ENCODE data around the gene ACAN.

The ACAN gene

DNA sequence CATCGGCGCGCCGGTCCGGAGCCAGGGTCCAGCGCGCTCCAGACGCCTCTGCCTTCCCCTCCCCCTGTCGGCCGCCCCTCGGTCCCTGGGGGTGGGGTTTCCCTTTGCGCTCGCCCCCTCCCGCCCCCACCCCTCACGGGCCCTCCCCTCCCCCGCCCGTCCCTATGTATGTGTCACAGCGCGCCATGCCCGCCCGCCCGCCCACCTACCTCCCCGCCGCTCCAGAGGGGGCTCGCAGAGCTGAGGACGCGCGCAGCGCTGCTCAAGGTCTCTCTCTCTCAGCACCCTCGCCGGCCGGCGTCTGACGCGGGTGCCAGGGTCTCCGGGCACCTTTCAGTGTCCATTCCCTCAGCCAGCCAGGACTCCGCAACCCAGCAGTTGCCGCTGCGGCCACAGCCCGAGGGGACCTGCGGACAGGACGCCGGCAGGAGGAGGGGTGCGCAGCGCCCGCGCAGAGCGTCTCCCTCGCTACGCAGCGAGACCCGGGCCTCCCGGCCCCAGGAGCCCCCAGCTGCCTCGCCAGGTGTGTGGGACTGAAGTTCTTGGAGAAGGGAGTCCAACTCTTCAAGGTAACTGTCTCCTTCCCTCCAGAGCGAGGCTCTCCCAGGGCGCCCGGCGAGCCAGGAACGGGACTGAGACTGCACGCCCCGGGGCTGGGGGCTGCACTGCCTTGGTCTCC, at the start of gene ACAN:
Gene ACAN (plus strand): TSS at position 196 of the 679 bp plus-strand sequence. CDS start 32,771 bp downstream, outside the sequence.
- DNase-seq = no peak

DNA sequence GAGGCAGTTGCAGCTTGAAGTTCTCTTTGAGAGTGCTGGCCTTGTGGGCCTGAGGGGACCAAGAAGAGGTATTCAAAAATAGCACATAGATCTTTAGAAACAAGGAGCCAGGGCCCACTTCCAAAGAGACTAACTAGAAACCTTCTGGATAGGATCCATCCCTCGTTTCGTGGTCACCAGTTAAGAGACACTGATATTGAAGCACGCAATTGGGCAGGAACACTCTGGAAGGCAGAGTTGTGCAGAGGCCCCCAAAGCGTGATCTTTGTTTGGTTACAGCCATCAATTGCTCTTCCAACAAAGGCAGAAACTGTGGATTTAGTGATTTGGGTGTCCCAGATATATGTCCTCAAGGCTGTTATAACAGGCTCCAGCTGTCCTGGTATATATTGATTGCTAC, 46.7 kb upstream of the ACAN start:
- DNase-seq = no peak

DNA sequence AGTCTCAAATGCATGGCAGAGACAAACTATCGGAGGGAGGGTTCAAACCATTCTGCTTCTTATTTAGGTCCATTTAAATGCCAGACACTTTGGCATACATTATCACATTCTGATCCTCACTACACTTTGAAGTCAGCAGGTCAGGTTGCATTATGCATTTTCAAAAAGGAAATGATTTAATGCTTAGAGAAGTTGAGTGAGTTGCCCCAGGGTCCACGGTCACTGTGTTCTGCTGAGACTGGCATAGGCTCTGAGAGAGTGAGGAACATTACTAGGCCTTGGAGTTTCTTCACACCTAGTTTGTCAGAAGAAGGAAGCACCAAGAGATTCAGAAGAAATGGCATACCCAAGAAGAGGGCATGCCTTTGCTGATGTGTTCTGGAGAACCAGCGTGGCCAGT, 46.3 kb upstream of the ACAN start:
- no peak for DNase-seq

DNA sequence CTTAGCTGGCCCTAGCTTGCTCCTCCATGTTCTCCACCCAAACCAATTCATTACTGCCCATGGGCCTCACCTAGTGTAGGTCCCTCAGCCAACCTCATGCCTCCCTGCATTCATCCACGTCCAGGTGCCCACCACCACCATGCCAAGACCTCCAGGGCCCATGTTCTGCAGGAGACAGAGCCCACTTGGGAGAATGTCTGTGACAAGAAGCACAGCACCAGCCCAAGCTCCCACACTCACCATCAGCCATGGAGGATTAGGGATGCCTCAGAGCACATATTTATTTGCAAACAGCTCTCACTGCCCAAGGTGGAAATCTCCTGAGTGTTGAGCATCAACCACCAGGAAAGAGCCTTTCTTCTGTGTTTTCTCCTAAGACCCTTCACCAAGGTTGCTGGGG, 43.4 kb upstream of the ACAN start:
- no peak for DNase-seq

DNA sequence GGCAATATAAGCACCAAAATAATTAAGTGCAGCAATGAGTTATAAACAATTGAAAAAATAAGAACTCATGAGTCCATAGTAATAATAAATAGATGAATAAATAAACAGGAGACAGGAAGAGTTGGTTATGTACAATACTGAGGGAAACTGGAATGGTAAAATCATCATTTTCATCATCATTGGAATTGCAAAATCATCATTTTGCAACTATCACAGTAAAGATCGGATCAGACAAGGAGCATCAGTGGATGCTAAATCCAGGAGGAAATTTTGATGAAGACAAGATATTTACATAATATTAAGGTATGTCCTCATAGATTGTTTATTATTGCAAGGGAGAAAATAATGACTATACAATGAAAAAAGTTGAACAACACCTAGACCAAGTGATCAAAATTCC, 38.8 kb upstream of the ACAN start:
- no peak for DNase-seq

DNA sequence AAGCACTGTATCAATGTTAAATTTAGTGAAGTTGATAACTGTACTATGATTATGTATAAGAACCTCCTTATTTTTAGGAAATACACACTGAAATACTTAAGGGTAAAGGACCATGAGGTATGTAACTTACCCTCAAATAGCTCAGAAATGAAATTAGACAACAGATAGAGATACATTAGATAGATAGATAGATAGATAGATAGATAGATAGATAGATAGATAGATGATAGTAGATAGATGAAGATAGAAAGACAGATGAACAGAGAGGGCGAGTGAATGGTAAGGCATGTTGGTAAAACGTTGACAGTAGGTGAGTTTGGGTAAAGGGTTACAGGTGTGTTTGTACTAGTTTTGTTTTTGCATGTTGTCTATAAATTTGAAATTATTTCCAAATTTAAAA, 38.0 kb upstream of the ACAN start:
- DNase-seq = no peak

DNA sequence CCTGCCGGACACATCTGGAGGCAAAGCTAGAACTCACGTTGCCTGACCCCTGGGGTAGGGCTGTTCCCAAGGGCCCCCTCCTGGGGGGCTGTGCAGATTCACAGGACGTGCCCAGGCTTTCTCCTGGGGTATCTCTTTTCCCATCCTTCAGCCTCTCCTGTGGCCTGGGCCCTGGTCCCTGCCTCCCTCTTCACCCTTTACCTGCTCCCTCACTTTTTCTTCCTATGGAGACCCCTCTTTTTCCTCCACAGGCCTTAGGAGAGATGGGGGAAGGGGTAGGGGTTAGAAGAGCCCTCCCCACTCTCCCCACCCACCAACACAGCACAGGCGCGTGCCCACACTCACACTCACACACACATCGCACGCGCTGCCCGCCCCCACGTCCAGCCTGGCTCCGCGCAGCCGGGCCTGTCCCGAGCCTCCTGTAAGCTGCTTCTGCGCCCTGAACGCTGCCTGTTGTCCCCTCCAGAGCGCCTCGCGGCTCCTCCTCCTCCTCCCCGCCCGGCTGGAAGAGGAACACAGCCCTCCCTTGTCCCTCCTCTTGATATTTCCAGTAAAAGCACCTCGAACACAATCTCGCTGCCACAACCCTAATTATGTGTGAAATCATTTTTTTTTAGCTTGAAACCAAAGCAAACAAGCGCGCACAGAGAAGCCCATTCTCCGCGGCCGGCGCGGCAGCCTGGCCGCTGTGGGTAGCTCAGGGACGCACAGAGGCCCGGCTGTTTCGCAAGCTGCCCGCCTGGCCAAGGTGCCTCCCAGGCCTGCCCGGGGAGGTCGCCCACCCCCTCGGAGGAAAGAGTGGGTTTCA, 33.9 kb upstream of the ACAN start:
- no peak for DNase-seq

DNA sequence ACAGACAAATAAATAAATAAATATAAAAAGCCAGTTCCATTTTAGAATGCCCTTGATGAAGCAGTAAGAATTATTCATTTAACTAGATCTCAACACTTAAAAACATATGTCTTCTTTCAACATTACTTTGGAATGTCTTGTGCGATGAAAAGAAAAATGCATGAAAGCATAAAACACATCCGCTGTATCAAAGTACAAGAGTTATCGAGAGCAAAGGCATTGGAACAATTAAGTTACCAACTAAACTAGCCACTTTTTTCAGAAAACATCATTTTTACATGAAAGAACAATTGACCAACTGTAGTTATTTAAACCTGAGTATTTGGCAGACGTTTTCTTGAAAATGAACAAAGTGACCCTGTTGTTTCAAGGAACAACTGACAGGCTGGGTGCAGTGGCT, 27.5 kb upstream of the ACAN start:
- DNase-seq = no peak

DNA sequence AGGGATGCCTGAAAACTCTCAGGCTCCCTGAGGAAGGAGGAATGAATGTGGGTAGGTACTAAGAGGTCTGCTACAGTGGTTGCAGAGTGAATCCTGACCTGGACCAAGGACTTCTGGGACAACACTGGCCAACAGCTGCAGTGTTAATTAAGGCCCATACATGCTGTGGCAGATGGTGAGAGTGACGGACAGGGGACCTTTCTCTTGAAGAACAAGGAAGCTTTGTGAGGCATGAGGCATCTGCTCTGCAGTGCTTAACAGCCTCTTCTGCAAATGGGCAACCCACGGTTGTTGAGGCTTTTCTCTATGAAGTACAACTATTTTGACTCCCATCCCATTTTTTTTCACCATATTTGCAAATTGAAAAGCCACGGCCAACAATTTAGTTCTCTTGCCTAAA, 26.6 kb upstream of the ACAN start:
- DNase-seq = no peak

DNA sequence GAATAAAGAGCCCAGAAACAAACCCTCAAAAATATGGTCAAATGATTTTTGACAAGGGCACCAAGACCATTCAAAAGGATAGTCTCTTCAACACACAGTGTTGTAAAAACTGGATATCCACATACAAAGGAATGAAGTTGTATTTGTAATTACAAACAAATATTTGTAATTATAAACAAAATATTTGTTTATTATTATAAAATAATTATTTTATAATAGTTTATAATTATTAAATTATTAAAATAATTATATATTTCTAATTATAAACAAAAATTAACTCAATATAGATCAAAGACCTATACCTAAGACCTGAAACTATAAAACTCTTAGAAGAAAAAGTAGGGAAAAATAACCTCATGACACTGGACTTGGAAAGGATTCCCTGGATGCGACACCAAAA, 23.3 kb upstream of the ACAN start:
- no peak for DNase-seq

DNA sequence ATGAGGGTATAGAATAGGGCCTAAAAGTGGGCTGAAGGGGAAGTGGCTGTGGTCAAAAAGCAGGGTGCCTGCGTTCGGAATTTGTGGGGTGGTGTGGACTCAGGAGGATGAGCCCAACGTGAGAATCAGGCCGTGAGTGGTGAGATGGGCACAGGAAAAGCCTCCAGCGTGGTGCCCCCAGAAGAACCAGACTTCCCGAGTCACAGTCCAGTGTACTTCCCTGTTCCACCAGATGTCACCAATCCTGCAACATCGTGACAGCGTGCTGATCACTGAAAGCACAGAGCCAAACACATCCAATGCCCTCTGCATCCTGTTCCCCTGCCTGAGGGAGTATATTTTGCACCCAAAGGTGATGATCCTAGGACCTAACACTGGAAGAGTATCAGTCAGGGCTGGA, 20.8 kb upstream of the ACAN start:
- no peak for DNase-seq

DNA sequence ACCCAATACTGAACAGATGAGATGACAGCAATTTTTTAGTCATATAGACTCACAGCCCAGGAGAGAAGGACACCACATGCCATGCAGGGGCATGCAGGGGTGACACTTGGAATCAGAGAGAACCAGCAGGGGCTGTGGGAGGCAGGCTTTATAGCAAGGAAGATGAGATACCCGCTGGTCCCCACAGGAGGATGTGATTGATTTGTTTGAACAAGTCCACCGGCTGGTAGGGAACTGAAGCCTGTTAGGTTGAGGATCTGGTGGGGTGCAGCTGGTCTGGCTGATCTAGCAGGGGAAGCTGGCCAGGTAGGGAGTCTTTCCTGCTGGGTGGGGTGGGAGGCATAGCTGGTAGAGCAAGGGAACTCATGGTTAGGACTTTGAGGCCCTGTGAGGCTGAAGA, 18.0 kb upstream of the ACAN start:
- no peak for DNase-seq

DNA sequence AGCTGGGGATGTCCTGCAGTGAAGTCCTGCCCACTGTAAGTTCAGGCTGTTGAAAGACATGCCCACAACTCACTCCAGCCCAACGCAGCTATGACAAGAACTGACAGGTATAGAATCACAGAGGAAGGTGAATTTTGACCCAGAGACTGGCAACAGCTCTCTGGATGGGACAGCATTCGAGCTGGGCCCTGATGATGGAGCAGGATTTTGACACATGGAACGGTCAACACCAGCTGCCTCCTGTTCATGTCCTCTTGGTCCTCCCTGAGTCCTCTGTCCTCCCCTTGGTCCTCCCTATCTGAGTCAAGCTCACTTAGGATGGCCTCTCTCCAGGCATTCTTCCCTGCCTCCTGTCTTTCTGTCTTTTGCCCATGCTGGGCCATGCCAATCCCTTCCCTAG, 15.2 kb upstream of the ACAN start:
- DNase-seq = no peak

DNA sequence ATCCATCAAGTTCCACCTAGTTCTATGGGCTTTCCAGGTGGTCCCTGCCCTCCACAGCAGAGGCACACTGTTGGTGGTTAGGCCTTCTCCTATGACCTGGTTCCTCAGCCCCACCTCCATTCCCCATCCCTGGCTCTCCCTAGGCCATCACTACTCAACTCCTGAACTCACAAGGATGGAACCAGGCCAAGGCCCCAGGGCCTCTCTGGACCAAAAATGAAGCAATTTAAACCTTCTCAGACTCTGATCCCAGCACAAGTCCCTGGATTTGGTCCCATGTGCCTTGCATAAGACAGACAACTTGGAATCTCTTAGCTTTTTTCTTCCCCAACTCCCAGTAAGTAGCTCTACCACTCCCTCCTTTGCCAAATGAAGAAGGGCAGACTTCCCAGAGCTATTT, 14.4 kb upstream of the ACAN start:
- no peak for DNase-seq

DNA sequence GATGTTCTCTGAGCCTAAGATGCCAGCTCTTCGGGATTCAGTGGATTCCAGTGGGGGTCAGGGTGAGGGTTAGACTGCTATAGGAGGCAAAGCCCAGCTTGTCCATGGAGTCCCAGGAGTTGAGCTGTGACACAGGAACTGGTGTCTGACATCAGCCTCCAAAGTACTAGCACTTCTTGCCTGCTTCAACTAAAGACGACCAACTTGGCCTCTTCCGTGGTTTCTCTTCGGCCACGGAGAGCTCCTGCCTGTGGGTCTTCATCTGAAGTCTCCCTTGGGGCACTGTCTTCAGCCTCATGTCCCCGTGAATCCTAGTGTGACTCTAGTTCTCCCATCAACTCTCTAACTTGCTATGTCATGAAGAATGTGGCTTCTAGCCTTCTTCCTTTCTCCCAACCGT, 12.8 kb upstream of the ACAN start:
- DNase-seq = no peak

DNA sequence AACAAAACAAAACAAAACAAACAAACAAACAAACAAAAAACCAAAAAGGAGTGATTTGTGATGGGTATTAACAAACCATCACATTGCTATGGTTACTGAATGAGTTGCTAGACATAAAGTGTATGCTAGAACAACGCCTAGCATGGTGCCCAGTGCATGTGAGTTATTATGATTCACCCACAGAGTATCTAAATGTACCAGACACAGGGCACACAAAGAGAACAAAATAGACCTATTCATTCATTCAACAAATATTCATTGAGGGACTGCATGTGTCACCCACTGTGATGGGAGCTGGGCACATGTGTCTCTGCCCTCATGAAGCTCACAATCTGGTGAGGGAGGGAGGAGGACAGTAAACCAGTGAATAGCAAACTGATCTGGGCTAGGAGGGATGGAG, 11.6 kb upstream of the ACAN start:
- no peak for DNase-seq

DNA sequence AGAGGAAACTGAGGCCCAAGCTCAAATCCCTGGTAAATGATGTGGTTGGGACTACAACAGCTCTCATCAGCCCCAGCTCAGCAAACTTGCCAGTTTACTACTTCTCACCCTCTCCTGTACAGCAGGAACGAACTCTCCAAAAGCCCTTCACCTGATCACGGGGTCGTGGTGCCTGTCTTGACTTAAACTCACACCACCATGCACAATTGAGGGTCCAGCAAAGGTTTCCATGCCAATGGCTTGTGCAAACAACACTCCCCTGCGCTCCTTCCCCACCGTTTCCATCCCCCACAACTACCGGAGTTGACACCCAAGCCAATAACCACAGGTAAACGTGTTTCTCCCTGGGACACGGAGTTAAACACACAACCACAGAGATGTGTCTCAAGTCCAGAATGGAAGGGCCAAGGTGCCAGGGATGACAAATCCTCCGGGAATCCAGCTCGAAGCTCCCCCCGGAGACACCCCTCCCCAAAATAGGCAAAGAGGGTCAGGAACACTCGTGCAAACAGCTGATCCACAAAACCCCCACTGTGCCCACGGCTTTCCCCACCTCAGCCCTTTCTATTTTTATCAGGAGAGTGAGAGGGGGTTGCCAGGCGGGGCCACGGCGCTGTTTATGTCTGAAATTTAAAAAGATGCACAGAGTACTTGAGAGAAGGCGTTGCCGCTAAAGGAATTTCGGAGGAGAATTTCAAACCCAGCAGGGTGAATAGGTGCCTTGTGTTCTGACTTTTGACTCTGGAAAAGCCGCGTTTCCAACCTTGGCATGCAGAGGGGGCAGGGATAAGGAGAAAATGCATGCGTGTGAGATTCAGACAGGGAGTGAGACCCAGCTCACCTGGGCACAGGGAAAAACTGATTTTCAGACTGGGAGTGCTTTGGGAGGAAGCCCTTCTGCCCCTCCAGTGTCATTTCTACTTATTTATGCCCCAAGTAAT, 10.6 kb upstream of the ACAN start:
- no peak for DNase-seq

DNA sequence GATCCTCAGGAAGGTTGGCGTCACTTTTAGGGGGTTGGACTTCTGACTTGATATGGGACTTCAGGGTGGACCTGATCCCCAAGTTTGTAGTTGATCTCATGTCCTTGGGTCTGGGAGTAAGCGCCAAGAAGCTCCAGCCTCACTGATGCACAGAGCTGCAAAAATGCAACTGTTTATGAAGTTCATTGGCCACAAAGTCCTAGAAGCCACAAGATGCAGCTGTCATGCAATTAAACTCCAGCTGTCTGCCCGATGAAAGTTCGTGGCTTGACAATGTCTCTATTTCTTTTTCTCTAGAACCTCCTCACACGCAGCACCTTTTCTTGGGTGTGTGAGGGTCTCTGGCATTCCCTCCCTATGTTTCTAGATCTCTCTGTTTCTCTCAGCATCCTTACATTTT, 9.2 kb upstream of the ACAN start:
- no peak for DNase-seq

DNA sequence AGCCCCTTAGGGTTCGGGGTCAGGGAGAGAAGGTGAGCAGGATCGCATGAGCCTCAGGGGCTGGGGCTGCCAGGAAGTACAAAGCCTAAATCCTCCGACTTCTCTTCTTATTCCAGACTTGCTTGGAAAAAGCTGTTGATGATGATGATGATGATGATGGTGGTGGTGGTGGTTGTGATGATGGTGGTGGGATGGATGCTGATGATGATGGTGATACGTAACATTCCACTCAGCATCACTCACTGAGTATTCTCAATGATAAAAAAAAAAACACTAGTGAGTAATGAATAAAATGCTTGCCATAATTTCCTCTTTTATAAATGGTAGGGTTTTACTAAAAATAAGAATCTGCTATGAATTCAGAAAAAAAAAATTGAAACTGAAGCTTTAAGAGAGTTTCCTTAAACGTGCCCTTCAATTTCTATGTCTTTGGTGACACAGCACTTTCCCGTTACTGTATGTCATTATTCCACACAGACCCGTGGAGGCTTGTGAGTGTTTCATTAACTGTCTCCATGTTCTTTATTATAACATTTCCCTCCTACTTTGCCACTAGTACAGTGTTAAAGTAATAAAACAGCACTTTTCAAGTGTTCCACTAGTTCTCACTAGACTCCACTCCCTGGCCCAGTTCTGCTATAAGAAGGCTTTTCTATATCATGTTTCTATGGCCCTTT, 5.4 kb upstream of the ACAN start:
- no peak for DNase-seq

DNA sequence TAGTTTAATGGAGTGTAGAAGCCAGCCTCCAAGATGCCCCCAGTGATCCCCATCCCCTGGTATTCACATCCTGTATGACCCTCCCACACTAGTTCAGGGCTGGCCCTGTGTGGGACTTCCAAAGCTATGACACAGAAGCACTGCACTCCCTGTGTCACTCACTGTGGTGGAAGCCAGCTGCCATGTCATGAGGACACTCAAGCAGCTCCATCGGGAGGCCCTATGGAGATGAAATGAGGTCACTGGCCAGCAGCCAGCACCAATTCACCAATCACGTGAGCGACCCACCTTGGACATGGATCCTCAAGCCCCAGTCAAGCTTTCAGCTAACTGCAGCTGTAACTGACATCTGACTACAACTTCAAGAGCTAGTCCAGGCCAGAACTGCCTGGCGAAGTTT, 3.9 kb upstream of the ACAN start:
- DNase-seq = no peak

DNA sequence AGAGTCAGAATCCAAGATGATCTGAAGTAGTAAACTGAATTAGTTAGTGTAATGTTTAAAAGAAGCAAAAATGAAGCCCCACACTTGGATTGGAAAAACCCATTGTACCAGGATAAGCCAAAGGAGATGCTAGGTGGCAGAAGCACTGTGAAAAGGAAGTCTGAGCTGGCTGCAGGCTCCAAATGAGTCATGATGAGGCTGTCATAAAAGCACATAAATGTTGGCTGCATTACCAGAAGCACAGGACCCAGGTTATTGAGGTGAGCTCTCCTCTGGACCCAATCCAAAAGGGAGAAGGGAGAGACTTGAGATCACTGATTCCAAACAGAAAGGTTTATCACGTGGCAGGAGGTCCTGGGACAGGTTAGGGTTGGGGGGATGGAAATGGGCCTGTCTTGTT, 3.2 kb upstream of the ACAN start:
- DNase-seq = no peak

DNA sequence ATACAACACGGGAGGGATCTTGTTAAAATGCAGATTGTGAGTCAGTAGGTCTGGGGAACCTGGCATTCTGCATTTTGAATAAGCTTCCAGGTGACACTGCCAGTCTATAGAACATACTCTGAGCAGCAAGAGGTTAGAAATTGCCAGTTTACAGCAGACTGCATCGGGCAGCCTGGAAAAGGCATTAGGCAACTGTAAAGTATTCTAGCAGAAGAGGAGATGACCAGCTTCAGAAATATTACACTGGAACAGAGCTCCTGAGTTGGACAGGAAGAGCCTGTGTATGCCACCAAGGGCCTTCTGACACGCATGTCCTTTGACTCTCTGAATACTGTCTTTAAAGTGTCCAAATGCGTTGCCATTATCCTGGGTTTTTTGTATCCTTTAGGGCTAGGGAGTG, 2.5 kb upstream of the ACAN start:
- DNase-seq = no peak
